Esophagus squamous epithelium (tissue), 5 donors: Measurements from ENCODE around the gene SVIL. TPM values are rescaled to one million over a fixed set of nuclear protein-coding genes. Genes with fewer than 3 reads are reported as not detected.
"Not testable (repeated sequence)": the region's sequence is repeated elsewhere in the genome, so short reads cannot be mapped to it uniquely, and the experiment has no call there.

Source experiments
- DNase-seq: peaks from one replicate; lab custom pipeline; 2025; lab: John Stamatoyannopoulos, UW
- H3K27ac ChIP-seq, 4 donors: fragments of 200-600 bp; sonication (generic); one replicate each; pipeline ENCODE4 v1.5.1; 2016 to 2019; ENCODE audit warnings: mild to moderate bottlenecking in 1 of 4
- H3K27me3 ChIP-seq, 4 donors: fragments of 200-600 bp; sonication (generic); 1 replicate in 3 of 4; 2 replicates in 1 of 4; pipeline versions ENCODE4 v1.5.1 to v1.6.0; 2017 to 2021; ENCODE audit warnings: antibody characterized with exemption in 1 of 4
- H3K36me3 ChIP-seq, 3 donors: fragments of 200-600 bp; sonication (generic); one replicate each; pipeline ENCODE4 v1.5.1; 2016 to 2019
- H3K4me1 ChIP-seq, 3 donors: fragments of 200-600 bp; sonication (generic); one replicate each; pipeline ENCODE4 v1.5.1; 2017 to 2019
- H3K4me3 ChIP-seq, 4 donors: fragments of 200-600 bp; sonication (generic); 1 replicate in 3 of 4; 2 replicates in 1 of 4; pipeline ENCODE4 v1.5.1; 2016 to 2019; ENCODE audit warnings: mild to moderate bottlenecking in 2 of 4, moderate library complexity in 1 of 4
- H3K9me3 ChIP-seq, 3 donors: fragments of 200-600 bp; sonication (generic); one replicate each; pipeline ENCODE4 v1.5.1; 2016 to 2019
- POLR2A ChIP-seq, 4 donors: fragments of 450-650 bp; IDR thresholded peaks; one replicate each; pipeline ENCODE4 v1.6.1; 2017; ENCODE audit warnings: antibody characterized with exemption in 4 of 4, mild to moderate bottlenecking in 4 of 4, moderate library complexity in 3 of 4
- WGBS, 2 donors: methylation state at CpG; one replicate each; pipeline ENCODE4 v1.1.5; 2018; 5-methylcytosine and 5-hydroxymethylcytosine counted together
- intact Hi-C: fragments of 100-400 bp; cut with DNase I; formaldehyde crosslinking; loops from one replicate; pipeline ENCODE4 v1.15.0; 2022
- total RNA-seq, 4 donors: library from RNA; depleted of rRNA; stranded (reverse); fragments of >200 nt; gene quantifications; one replicate each; pipeline ENCODE4 v1.1.0, GENCODE V29; 2016
- TF ChIP-seq, protein P1 (sequence below), 6 experiments: fragments of 450-650 bp in 4 of 6; fragments of 200-600 bp in 2 of 6; sonication (generic) in 2 of 6; IDR thresholded peaks; one replicate each; pipeline ENCODE4 v1.5.1; 2016 to 2019; ENCODE audit warnings: antibody characterized with exemption in 6 of 6, mild to moderate bottlenecking in 4 of 6, moderate library complexity in 4 of 6
- donor health status: DM: yes; HTN: yes; CAD: no.

The SVIL gene
- total RNA-seq, 4 donors from 2014 or later: 71.1 to 227 (median 147) TPM

DNA sequence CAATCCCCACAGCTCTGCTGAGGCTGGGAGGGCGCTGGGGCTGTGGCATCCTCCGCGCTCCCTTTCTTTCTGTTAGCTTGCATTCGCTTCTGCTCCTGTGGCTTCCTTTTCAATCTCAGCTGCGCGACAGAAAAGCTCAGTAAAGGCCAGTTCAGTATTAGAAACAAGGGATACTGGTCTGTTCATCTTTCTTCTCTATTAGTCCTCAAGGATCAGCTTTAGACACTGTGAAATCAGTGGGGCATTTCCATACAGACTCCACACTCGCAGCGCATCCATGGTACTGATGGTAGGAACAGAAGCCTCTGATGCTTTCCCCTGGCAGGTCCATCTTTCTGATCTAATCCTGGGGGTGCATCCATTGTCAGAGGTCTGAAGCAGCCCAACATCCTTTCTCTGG lies 182.2 kb downstream of the SVIL start:
- Histone ChIP-seq H3K9me3 (no peaks in the 10 kb centered on the region), H3K27me3 (no peaks in the 10 kb centered on the region), H3K36me3 (peaks cover 0 to 36% (median 0%) of the 10 kb centered on the region in 3 donors), H3K4me3 (no peak overlapping the region), H3K27ac (no peak overlapping the region), H3K4me1 (peaks cover 0 to 17% (median 4%) of the 10 kb centered on the region in 3 donors)
- WGBS, 2 donors: 88 to 94% methylated on average over 7 to 8 of the region's 8 CpGs
- TF ChIP-seq, protein P1, sequence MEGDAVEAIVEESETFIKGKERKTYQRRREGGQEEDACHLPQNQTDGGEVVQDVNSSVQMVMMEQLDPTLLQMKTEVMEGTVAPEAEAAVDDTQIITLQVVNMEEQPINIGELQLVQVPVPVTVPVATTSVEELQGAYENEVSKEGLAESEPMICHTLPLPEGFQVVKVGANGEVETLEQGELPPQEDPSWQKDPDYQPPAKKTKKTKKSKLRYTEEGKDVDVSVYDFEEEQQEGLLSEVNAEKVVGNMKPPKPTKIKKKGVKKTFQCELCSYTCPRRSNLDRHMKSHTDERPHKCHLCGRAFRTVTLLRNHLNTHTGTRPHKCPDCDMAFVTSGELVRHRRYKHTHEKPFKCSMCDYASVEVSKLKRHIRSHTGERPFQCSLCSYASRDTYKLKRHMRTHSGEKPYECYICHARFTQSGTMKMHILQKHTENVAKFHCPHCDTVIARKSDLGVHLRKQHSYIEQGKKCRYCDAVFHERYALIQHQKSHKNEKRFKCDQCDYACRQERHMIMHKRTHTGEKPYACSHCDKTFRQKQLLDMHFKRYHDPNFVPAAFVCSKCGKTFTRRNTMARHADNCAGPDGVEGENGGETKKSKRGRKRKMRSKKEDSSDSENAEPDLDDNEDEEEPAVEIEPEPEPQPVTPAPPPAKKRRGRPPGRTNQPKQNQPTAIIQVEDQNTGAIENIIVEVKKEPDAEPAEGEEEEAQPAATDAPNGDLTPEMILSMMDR (IDR thresholded peaks at IDR 0.05): no peak
- no peak for TF ChIP-seq POLR2A (IDR thresholded peaks at IDR 0.05)
- no peak for DNase-seq
- intact Hi-C loops: no loop called here

DNA sequence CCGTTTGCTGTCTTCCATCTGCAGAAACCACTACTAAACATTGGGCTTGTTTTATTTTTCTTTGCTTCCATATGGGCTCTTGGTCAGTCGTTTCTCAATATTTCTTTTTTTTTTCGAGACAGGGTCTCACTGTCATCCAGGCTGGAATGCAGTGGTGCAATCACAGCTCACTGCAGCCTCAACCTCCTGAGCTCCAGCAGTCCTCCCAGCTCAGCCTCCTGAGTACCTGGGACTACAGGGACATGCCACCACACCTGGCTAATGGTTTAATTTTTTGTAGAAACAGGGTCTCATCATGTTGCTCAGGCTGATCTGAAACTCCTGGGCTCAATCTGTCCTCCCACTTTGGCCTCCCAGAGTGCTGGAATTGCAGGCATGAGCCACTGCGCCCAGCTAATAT lies 182.8 kb downstream of the SVIL start:
- Histone ChIP-seq H3K9me3 (no peaks in the 10 kb centered on the region), H3K4me1 (peaks cover 0 to 17% (median 4%) of the 10 kb centered on the region in 3 donors), H3K27me3 (no peaks in the 10 kb centered on the region), H3K4me3 (no peak overlapping the region), H3K27ac (no peak overlapping the region), H3K36me3 (peaks cover 0 to 30% (median 0%) of the 10 kb centered on the region in 3 donors)
- 71 to 75% methylated on average over 4 of the region's 4 CpGs for WGBS, 2 donors
- DNase-seq: no peak
- TF ChIP-seq, protein P1 (IDR thresholded peaks at IDR 0.05): no peak
- TF ChIP-seq POLR2A (IDR thresholded peaks at IDR 0.05): no peak
- intact Hi-C loops: no loop called here

DNA sequence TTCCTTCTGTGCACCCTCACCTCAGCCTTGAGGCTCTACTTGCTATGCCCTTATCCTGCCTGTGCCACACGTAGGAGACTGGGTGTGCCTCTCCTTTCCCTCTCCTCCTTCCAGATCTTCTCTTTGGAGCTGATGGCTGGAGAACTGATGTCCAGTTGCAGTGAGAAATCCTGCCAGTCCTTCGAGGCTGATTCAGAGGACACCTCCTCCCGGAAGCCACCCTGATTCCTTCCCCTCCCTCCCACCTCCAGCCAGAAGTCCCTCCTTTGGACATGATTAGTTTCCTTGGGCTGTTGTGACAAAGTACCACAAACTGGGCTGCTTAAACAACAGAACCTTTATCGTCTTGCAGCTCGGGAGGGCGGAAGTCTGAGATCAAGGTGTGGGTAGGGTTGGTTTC lies 184.4 kb downstream of the SVIL start:
- Histone ChIP-seq H3K4me3 (no peak overlapping the region), H3K36me3 (peaks cover 0 to 14% (median 0%) of the 10 kb centered on the region in 3 donors), H3K9me3 (no peaks in the 10 kb centered on the region), H3K27ac (no peak overlapping the region), H3K4me1 (peaks cover 0 to 17% (median 4%) of the 10 kb centered on the region in 3 donors), H3K27me3 (no peaks in the 10 kb centered on the region)
- DNase-seq: no peak
- 86 to 95% methylated on average over 5 to 6 of the region's 6 CpGs for WGBS, 2 donors
- TF ChIP-seq, protein P1 (IDR thresholded peaks at IDR 0.05): no peak
- intact Hi-C loops: no loop called here

DNA sequence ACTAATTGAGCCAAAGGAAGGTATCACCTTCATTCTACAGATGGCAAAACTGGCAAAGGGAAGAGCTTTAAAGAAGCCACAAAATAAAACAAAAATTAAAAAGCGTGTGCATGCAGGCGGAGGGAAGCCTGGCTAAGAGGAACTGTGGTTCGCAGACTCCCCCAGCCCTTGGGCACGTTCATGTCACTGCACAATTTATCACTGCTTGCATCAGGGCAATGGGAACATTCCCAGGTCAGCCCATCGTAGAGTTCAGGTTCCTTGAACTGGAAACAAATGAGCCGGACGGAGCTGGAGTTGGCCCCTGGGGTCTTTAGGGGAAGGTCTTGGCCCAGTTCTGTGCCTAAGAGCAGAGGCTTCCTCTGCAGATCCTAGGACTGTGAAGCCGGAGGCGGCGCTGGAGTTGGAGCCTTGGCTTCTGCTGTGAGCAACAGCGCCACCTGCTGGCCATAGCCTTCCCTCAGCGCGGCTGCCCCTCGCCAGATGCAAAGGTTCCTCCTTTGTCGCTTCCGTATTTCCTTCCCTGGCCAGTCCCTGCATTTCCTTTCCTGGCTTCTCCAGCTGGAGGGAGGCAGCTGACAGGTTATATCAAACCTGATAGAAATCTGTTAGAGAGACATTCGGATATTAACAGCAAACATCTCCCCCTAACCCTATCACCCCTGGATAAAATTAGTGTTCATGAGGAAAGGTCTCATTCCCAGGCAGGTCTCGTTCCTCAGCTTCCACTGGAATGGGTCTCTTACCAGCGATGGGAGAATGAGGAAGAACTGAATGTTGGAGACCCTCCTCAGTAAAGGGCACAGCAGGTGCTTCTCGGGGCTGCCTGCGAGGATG lies 185.8 kb downstream of the SVIL start:
- not testable (repeated sequence) for H3K27me3 ChIP-seq, H3K9me3 ChIP-seq, DNase-seq, H3K36me3 ChIP-seq, H3K4me3 ChIP-seq, H3K27ac ChIP-seq
- WGBS, 2 donors: 17 to 25% methylated on average over 11 to 18 of the region's 21 CpGs
- peaks cover 0 to 22% (median 4%) of the 10 kb centered on the region in 3 donors for H3K4me1 ChIP-seq
- TF ChIP-seq, protein P1 (IDR thresholded peaks at IDR 0.05): peak; percentile 59 to 93 (median 80)
- intact Hi-C loops: loop anchor here (5.0 kb wide), 1 partner anchor 67 kb away; no protein-coding TSS in a partner anchor

DNA sequence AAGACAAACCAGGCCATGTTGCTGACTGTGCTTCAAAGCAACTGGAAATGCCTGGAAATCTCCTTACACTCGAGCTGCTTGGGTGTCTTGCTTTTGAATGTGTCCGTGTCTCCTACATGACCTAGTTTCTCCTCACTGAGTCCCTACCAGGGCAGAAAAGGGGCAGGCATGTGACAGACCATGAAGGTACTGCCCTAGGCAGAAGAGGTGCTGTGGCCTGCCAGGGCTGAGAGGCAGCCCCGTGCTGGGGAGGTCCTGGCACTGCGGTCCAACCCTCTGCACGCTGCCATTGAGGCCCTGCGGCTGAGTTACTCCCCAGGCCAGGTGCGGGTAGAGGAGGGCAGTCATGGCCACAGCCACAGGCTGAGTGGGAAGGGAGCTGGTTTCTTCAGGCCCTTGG lies 186.6 kb downstream of the SVIL start:
- intact Hi-C loops: loop anchor here (5.0 kb wide), 1 partner anchor 66 kb away; no protein-coding TSS in a partner anchor
- 60 to 76% methylated on average over 4 to 7 of the region's 7 CpGs for WGBS, 2 donors
- Histone ChIP-seq H3K27ac (no peak overlapping the region), H3K9me3 (no peaks in the 10 kb centered on the region), H3K36me3 (no peaks in the 10 kb centered on the region), H3K4me3 (no peak overlapping the region), H3K4me1 (peaks cover 0 to 26% (median 8%) of the 10 kb centered on the region in 3 donors), H3K27me3 (no peaks in the 10 kb centered on the region)
- TF ChIP-seq POLR2A (IDR thresholded peaks at IDR 0.05): no peak
- TF ChIP-seq, protein P1 (IDR thresholded peaks at IDR 0.05): no peak
- no peak for DNase-seq
